GM19043 (cell line): ENCODE data around the gene EEF1E1.

Experiments used
- ATAC-seq: cut with Tn5 transposase; IDR thresholded peaks from one replicate; pipeline ENCODE4 v1.9.1; 2021; ENCODE audit warnings: low read depth; ENCODE audit not compliant: unreplicated experiment

EEF1E1 gene

GRCh38 chr6:8088886-8089285 lies 13.5 kb downstream of the EEF1E1 start:
- no peak for ATAC-seq

- ATAC-seq: no peak
Observed at GRCh38 chr6:8087870-8088754, 14.2 kb downstream of the EEF1E1 start.

- no peak for ATAC-seq
Observed at GRCh38 chr6:8086755-8087306, 15.5 kb downstream of the EEF1E1 start.

GRCh38 chr6:8085053-8085511 lies 17.3 kb downstream of the EEF1E1 start:
- ATAC-seq: no peak

- no peak for ATAC-seq
Observed at GRCh38 chr6:8084586-8084985, 17.8 kb downstream of the EEF1E1 start.

GRCh38 chr6:8082954-8083858 lies 19.1 kb downstream of the EEF1E1 start:
- no peak for ATAC-seq

- no peak for ATAC-seq
Observed at GRCh38 chr6:8082572-8082953, 19.8 kb downstream of the EEF1E1 start.

GRCh38 chr6:8080362-8081151 lies 21.8 kb downstream of the EEF1E1 start:
- ATAC-seq: no peak

GRCh38 chr6:8079126-8079525 lies 23.2 kb downstream of the EEF1E1 start:
- ATAC-seq: no peak

- no peak for ATAC-seq
Observed at GRCh38 chr6:8077991-8078390, 24.4 kb downstream of the EEF1E1 start.

GRCh38 chr6:8075704-8076103 lies 26.6 kb downstream of the EEF1E1 start:
- no peak for ATAC-seq

GRCh38 chr6:8075185-8075584 lies 27.2 kb downstream of the EEF1E1 start:
- no peak for ATAC-seq

GRCh38 chr6:8074213-8074612 lies 28.1 kb downstream of the EEF1E1 start:
- no peak for ATAC-seq

- ATAC-seq: no peak
Observed at GRCh38 chr6:8073758-8074157, 28.6 kb downstream of the EEF1E1 start.

GRCh38 chr6:8070718-8071117 lies 31.6 kb downstream of the EEF1E1 start:
- ATAC-seq: no peak

- ATAC-seq: no peak
Observed at GRCh38 chr6:8069631-8070284, 32.6 kb downstream of the EEF1E1 start.

GRCh38 chr6:8069151-8069550 lies 33.2 kb downstream of the EEF1E1 start:
- ATAC-seq: no peak

- no peak for ATAC-seq
Observed at GRCh38 chr6:8066108-8066507, 36.2 kb downstream of the EEF1E1 start.

- peak; percentile 24 for ATAC-seq
Observed at GRCh38 chr6:8065519-8065911, 36.8 kb downstream of the EEF1E1 start.
